HG03175 (cell line): Measurements from ENCODE around the gene ATP4A.

Source experiments
- ATAC-seq: cut with Tn5 transposase; IDR thresholded peaks from one replicate; pipeline ENCODE4 v1.9.1; 2021; ENCODE audit warnings: mild to moderate bottlenecking, moderate library complexity; ENCODE audit not compliant: unreplicated experiment

ATP4A gene

GRCh38 chr19:35549879-35550523 lies 13.5 kb downstream of the ATP4A start:
- no peak for ATAC-seq

- ATAC-seq = no peak
These were observed 14.2 kb downstream of the ATP4A start for GRCh38 chr19:35549174-35549788.

- no peak for ATAC-seq
These were observed 16.9 kb downstream of the ATP4A start for GRCh38 chr19:35546532-35546931.

GRCh38 chr19:35545855-35546381 lies 17.5 kb downstream of the ATP4A start:
- peak; percentile 51 for ATAC-seq

GRCh38 chr19:35545001-35545854 lies 18.2 kb downstream of the ATP4A start, which contains the start of gene TMEM147:
TSS of gene TMEM147 (plus strand) at chr19:35545626. CDS start at chr19:35545740, 114 bp downstream.
- peak; percentile 74 for ATAC-seq

- no peak for ATAC-seq
These were observed 19.2 kb downstream of the ATP4A start for GRCh38 chr19:35544110-35544802.

- no peak for ATAC-seq
These were observed 20.0 kb downstream of the ATP4A start for GRCh38 chr19:35543280-35544109.

GRCh38 chr19:35542209-35542608 lies 21.2 kb downstream of the ATP4A start:
- ATAC-seq = no peak

GRCh38 chr19:35540356-35540927 lies 23.0 kb downstream of the ATP4A start:
- no peak for ATAC-seq

GRCh38 chr19:35539850-35540249 lies 23.6 kb downstream of the ATP4A start:
- no peak for ATAC-seq

- no peak for ATAC-seq
These were observed 24.1 kb downstream of the ATP4A start for GRCh38 chr19:35539314-35539713.

GRCh38 chr19:35534803-35535480 lies 28.5 kb downstream of the ATP4A start:
- ATAC-seq = no peak

GRCh38 chr19:35533822-35534392 lies 29.6 kb downstream of the ATP4A start:
- ATAC-seq = no peak

GRCh38 chr19:35533201-35533821 lies 30.1 kb downstream of the ATP4A start, which contains the start of gene GAPDHS:
TSS of gene GAPDHS (plus strand) at chr19:35533456. CDS start at chr19:35533528, 72 bp downstream.
- no peak for ATAC-seq

GRCh38 chr19:35531291-35531690 lies 32.2 kb downstream of the ATP4A start:
- ATAC-seq = no peak

- no peak for ATAC-seq
These were observed 33.9 kb downstream of the ATP4A start for GRCh38 chr19:35529241-35530218.
